ENCODE results near the gene EME2.
A peak's percentile ranks its signal among the peaks of the same experiment; 100 is the strongest.

Gene EME2

GRCh38 chr16:1740781-1741490, 31.7 kb upstream of the EME2 start:
- Mint-ChIP-seq H3K27ac (no peak overlapping the region), H3K9me3 (no peaks in the 10 kb centered on the region), H3K4me3 (no peak overlapping the region), H3K36me3 (ENCODE audit: low read depth) (peaks cover 2% of the 10 kb centered on the region), H3K4me1 (no peaks in the 10 kb centered on the region), H3K27me3 (no peaks in the 10 kb centered on the region)
- DNase-seq: no peak
- no peak for ATAC-seq

GRCh38 chr16:1741553-1742165, 31.0 kb upstream of the EME2 start:
- ATAC-seq: peak; percentile 28
- peaks cover 2% of the 10 kb centered on the region for H3K36me3 Mint-ChIP-seq (ENCODE audit: low read depth)
- no peak overlapping the region for H3K27ac Mint-ChIP-seq
- H3K4me3 Mint-ChIP-seq: no peak overlapping the region
- no peaks in the 10 kb centered on the region for H3K9me3 Mint-ChIP-seq
- H3K27me3 Mint-ChIP-seq: no peaks in the 10 kb centered on the region
- no peaks in the 10 kb centered on the region for H3K4me1 Mint-ChIP-seq
- DNase-seq: no peak

DNA sequence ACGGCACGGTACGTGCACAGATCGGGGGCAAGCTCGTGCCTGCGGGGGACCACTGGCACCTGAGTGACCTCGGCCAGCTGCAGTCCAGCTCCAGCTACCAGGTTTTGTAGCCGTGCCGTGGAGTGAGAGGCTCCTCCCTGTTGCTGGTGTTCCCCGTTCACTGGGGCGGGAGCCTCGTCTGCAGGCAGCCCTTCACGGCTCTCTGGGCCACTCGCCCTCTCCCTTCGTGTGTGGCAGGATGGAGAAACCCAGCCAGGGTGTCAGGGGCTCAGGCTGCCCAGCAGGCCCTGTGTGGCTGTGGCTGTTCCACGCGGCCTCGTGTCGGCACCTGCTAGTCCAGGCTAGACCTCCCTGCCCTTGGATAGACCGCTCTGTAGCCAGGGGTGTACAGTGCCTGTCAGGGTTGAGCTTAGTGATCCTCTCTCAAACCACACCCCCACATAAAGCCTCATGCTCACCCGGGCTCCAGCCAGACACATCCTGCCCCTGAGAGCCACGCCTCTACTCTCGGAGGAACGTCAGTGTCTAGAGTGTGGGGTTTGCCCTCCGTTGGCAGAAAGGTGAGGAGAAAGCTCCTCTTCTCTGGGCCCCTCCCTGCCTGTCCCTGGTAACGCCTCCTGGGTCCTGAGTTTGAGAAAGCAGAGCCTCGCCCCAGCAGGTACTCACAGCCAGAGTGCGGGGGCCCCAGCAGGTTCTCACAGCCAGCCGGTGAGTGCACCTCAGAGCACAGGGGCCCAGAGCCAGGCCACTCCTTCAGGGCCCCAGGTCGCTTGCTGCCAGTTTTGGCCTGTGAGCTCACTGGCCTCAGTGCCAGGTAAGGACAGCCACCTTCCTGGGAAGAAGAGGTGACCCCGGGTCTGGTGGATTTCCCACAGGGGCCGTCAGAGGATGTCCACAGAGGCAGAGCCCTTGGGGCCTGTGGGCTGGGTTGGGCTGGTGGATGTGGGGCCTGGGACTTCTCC, 29.0 kb upstream of the EME2 start:
- Mint-ChIP-seq H3K4me3 (no peak overlapping the region), H3K36me3 (ENCODE audit: low read depth) (peaks cover 2% of the 10 kb centered on the region), H3K27me3 (no peaks in the 10 kb centered on the region), H3K27ac (no peak overlapping the region), H3K4me1 (no peaks in the 10 kb centered on the region), H3K9me3 (no peaks in the 10 kb centered on the region)
- DNase-seq (no peak), ATAC-seq (no peak)

DNA sequence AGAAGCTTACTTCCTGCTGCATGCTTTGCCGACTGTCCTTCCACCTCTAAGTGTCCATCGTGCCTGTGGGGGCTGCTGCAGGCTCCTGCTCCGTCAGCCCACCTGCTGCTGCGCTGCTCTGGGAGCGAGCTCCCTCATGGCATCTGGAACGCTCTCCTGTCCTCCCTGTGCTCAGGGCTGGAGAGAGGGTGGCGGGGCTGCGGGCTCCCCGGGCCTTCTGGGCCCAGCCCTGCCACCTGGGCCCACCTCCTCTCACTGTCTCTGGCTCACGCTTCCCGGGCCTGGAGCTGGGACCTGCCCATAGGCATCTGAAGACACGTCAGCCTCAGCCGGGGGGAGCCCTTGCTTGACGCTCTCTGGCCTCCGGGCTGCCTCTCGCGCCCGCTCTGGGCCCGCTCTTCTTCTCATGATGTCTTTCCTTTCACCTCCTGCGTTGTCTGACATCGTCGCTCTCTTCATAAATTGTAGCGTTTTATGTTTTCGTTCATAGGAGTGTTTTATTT, 28.2 kb upstream of the EME2 start:
- Mint-ChIP-seq H3K4me1 (no peaks in the 10 kb centered on the region), H3K36me3 (ENCODE audit: low read depth) (peaks cover 2% of the 10 kb centered on the region), H3K9me3 (no peaks in the 10 kb centered on the region), H3K4me3 (no peak overlapping the region), H3K27me3 (no peaks in the 10 kb centered on the region), H3K27ac (no peak overlapping the region)
- ATAC-seq (no peak), DNase-seq (no peak)

DNA sequence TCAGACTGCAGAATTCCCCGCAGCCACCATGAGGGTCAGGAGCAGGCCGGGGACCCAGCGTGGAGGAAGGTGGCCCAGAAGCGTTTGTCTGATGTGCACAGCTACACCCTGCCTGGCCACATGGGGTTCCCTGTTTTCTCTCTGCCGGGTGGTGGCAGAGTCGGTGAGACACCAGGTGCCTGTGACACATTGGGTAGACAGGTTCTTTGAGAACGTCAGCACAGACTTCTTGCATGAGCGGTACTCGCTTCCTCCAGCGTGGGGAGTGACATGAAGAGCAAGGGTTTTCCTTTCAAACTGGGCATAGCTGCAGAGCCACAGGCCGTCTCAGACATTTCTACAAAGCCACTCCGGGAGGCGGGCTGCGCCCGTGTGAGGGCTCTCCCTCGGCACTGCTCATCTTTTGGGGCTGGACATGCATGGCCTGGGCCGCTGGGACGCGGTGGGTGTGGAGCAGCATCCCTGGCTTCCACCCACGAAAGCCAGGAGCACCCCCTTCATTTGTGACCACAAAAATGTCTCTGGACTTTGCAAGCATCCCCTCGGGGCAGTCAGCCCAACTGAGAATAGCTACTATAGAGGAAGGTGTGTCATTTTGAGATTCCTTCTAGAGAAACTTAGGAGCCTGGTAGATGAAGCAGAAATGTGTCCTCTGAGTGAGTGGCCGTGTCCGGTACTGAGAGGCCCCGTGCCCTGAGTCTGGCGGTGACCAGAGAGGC, 27.3 kb upstream of the EME2 start:
- Mint-ChIP-seq H3K36me3 (ENCODE audit: low read depth) (peaks cover 2% of the 10 kb centered on the region), H3K4me3 (no peak overlapping the region), H3K9me3 (no peaks in the 10 kb centered on the region), H3K27ac (no peak overlapping the region), H3K27me3 (no peaks in the 10 kb centered on the region), H3K4me1 (no peaks in the 10 kb centered on the region)
- no peak for DNase-seq
- ATAC-seq: no peak

- no peak overlapping the region for H3K4me3 Mint-ChIP-seq
- no peaks in the 10 kb centered on the region for H3K27me3 Mint-ChIP-seq
- no peak overlapping the region for H3K27ac Mint-ChIP-seq
- H3K4me1 Mint-ChIP-seq: no peaks in the 10 kb centered on the region
- no peaks in the 10 kb centered on the region for H3K36me3 Mint-ChIP-seq (ENCODE audit: low read depth)
- ATAC-seq (no peak), DNase-seq (no peak)
- H3K9me3 Mint-ChIP-seq: no peaks in the 10 kb centered on the region
Observed at GRCh38 chr16:1745900-1746692, 26.5 kb upstream of the EME2 start.

DNA sequence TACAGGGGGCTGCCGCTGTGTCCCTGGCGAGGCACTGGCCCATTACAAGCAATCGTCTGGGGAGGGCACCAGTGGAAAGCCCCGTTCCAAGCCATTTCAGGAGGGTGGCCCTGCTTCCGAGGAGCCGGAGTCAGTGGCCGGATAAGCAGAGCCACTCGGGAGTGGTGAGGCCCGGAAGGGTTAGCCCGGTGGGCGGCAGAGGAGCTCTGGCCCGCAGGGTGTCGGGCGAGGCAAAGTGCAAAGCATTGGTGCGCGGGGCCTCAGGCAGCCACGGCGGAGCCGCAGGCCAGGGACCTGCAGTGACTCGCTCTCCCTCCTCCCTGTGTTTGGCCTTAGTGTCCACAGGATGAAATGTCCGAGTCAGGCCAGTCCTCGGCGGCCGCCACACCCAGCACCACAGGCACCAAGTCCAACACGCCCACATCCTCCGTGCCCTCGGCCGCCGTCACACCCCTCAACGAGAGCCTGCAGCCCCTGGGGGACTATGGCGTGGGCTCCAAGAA, 25.9 kb upstream of the EME2 start:
- H3K9me3 Mint-ChIP-seq: no peaks in the 10 kb centered on the region
- ATAC-seq: no peak
- H3K27me3 Mint-ChIP-seq: no peaks in the 10 kb centered on the region
- H3K36me3 Mint-ChIP-seq (ENCODE audit: low read depth): no peaks in the 10 kb centered on the region
- no peaks in the 10 kb centered on the region for H3K4me1 Mint-ChIP-seq
- no peak overlapping the region for H3K4me3 Mint-ChIP-seq
- DNase-seq: no peak
- no peak overlapping the region for H3K27ac Mint-ChIP-seq

GRCh38 chr16:1747934-1748333, 24.7 kb upstream of the EME2 start:
- Mint-ChIP-seq H3K27me3 (no peaks in the 10 kb centered on the region), H3K36me3 (ENCODE audit: low read depth) (peaks cover 2% of the 10 kb centered on the region), H3K9me3 (no peaks in the 10 kb centered on the region), H3K4me3 (no peak overlapping the region), H3K4me1 (no peaks in the 10 kb centered on the region), H3K27ac (no peak overlapping the region)
- DNase-seq: no peak
- no peak for ATAC-seq

DNA sequence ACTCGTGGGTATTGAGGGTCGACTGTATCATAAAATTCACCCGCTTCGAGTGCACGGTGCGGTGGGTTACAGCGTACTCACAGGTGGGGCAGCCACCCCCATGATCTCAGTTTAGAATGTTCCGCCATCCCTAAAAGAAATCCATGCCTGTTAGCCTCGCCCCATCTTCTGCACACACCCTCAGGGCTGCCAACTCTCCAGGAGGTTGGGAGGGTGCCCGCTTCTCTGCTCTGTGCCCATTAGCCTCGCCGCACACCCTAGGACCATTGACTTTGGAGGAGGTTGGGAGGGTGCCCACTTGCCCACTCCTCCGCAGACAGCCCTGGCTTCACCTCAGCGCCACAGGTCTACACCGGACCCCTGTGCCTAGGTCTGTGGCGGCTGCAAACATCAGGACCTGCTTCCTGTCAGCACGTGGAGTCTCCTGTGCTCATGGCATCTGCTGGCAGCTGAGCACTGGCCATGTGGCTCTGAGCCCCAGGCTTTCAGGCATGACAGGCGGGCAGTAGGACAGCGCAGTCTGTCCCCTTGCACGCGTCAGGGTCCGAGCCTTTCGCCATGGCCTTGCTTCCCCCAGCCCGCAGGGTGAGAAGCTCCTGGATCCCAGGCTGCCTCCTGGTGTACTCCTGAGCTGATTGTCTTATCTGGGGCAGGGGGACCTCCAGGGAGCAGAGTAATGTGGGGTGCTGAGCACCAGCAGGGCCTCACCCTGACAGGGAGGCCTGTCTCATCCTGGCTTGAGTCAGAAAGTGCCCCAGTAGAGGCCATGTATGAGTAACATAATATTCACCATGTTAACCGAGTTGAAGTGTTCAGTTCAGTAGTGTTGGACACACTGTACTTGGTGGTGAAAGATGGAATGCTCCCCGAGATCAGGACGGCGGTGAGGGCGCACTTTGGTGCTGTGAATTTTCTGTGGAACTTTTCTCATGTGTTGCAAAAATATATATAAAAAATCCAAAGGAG, 23.2 kb upstream of the EME2 start:
- Mint-ChIP-seq H3K27me3 (no peaks in the 10 kb centered on the region), H3K4me3 (no peak overlapping the region), H3K4me1 (no peaks in the 10 kb centered on the region), H3K36me3 (ENCODE audit: low read depth) (peaks cover 2% of the 10 kb centered on the region), H3K9me3 (no peaks in the 10 kb centered on the region), H3K27ac (no peak overlapping the region)
- DNase-seq: no peak
- ATAC-seq: peak; percentile 30

DNA sequence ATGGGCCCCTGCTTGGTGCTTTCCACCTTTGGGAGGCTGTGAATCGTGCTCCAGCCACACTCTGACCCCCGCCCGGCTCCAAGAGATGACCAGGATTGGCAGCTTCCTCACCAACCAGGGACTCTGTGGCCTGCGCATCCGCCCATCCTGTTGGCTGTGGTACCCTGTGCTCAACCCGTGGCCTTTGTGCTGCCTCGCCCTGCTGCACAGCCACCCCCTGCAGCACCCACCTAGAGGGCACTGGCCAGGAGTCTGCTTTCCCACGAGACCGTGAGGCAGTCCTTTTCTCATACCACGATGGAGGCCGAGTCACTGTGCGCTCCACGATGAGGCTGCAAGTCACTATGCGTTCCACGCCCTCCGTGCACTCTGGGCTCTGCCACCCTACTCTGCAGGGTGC, 20.7 kb upstream of the EME2 start:
- ATAC-seq: no peak
- Mint-ChIP-seq H3K9me3 (no peaks in the 10 kb centered on the region), H3K27me3 (no peaks in the 10 kb centered on the region), H3K27ac (no peak overlapping the region), H3K36me3 (ENCODE audit: low read depth) (peaks cover 2% of the 10 kb centered on the region), H3K4me1 (peaks cover 2% of the 10 kb centered on the region), H3K4me3 (no peak overlapping the region)
- no peak for DNase-seq

GRCh38 chr16:1752853-1753252, 19.8 kb upstream of the EME2 start:
- Mint-ChIP-seq H3K27me3 (no peaks in the 10 kb centered on the region), H3K9me3 (no peaks in the 10 kb centered on the region), H3K27ac (no peak overlapping the region), H3K4me3 (no peak overlapping the region), H3K36me3 (ENCODE audit: low read depth) (peaks cover 2% of the 10 kb centered on the region), H3K4me1 (peaks cover 7% of the 10 kb centered on the region)
- no peak for ATAC-seq
- no peak for DNase-seq

- Mint-ChIP-seq H3K27ac (no peak overlapping the region), H3K36me3 (ENCODE audit: low read depth) (peaks cover 2% of the 10 kb centered on the region)
- ATAC-seq: no peak
Observed at GRCh38 chr16:1754204-1754603, 18.4 kb upstream of the EME2 start.

More at GRCh38 chr16:1754204-1754603, 18.4 kb upstream of the EME2 start:
- Mint-ChIP-seq H3K9me3 (no peaks in the 10 kb centered on the region), H3K4me1 (peaks cover 7% of the 10 kb centered on the region), H3K27me3 (no peaks in the 10 kb centered on the region), H3K4me3 (no peak overlapping the region)
- DNase-seq: no peak

Measured in activated naive CD8-positive, alpha-beta T cell treated with anti-CD3 and anti-CD28 coated beads, Interleukin-2, amount 50 U/mL, for 24 hours (primary cell).